Measurements from ENCODE around the gene TAOK1. TPM values are rescaled to one million over a fixed set of nuclear protein-coding genes. Genes with fewer than 3 reads are reported as not detected.

TAOK1 gene
- total and polyA plus RNA-seq, 9 donors, result 15.6 to 36.2 (median 32.9) TPM

DNA sequence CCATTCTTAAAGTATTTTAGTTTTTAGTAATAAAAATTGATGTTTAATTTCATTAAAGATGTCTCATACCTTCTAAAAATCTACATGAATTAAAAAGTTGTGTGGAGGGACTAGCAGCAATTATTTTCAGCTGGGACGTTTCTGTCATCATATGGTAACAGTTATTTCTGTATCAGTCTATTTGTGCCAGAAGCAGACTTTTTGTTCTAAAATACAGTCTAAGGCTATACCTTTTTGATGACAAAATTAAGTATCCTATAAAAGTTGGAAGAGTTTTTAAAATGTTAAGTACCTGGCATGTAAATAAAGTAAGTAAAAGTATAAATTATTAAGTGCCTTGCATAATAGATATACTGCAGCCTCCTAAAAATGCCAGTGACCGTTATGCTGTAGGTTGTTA is 5.9 kb downstream of the TAOK1 start:
- peaks cover 4% of the 10 kb centered on the region for H3K4me1 ChIP-seq (ENCODE audit: control insufficient read depth, insufficient read depth, low read length)

DNA sequence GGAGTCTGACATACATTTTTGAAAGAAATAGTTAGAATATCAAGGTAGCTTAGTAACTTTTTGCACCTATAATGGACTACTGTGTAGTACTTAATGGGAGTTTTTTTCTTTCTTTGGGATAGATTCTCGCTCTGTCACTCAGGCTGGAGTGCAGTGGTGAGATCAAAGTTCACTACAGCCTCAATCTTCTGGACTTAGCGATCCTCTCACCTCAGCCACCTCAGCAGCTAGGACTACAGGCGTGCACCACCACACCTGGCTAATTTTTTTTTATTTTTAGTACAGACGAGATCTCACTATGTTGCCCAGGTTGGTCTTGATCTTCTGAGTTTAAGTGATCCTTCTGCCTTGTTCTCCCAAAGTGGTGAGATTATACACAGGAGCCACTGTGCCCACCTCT is 9.5 kb downstream of the TAOK1 start:
- WGBS (ENCODE audit: insufficient coverage), result no CpG with 5 or more reads among the region's 4 CpGs

More for the DNA sequence above, 5.9 kb downstream of the TAOK1 start:
- no peak overlapping the region for H3K4me3 ChIP-seq (ENCODE audit: low read length)
- WGBS (ENCODE audit: insufficient coverage), result no CpG with 5 or more reads among the region's 2 CpGs
- no peaks in the 10 kb centered on the region for H3K27me3 ChIP-seq (ENCODE audit: control insufficient read depth, insufficient read depth, low read length)
- no peak for DNase-seq
- peaks cover 12% of the 10 kb centered on the region for H3K36me3 ChIP-seq (ENCODE audit: control insufficient read depth, insufficient read depth, low read length)
- no peaks in the 10 kb centered on the region for H3K9me3 ChIP-seq (replicated peaks; ENCODE audit: control insufficient read depth, low read depth, low read length)
- H3K27ac ChIP-seq (ENCODE audit: low read length), result no peak overlapping the region

DNA sequence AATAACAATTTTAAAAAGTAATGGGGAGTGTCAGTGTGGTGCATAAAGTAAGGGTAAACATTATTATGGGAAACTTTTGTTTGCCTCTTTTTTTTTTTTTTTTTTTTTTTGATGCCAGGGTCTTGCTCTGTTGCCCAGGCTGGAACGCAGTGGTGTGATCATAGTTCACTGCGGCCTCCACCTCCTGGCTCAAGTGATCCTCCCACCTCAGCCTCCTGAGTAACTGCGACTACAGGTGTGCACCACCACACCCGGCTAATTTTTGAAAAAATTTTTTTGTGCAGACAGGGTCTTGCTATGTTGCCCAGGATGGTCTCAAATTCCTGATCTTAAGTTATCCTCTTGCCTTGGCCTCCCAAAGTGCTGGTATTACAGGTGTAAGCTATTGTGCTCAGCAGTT is 10.7 kb downstream of the TAOK1 start:
- no peaks in the 10 kb centered on the region for H3K27me3 ChIP-seq (ENCODE audit: control insufficient read depth, insufficient read depth, low read length)
- H3K4me3 ChIP-seq (ENCODE audit: low read length), result no peak overlapping the region
- peaks cover 18% of the 10 kb centered on the region for H3K36me3 ChIP-seq (ENCODE audit: control insufficient read depth, insufficient read depth, low read length)
- no peaks in the 10 kb centered on the region for H3K4me1 ChIP-seq (ENCODE audit: control insufficient read depth, insufficient read depth, low read length)
- no peaks in the 10 kb centered on the region for H3K9me3 ChIP-seq (replicated peaks; ENCODE audit: control insufficient read depth, low read depth, low read length)
- 100% methylated on average over 4 of the region's 4 CpGs for WGBS (ENCODE audit: insufficient coverage)
- H3K27ac ChIP-seq (ENCODE audit: low read length), result no peak overlapping the region
- no peak for DNase-seq

More for the DNA sequence above, 9.5 kb downstream of the TAOK1 start:
- Histone ChIP-seq H3K36me3 (ENCODE audit: control insufficient read depth, insufficient read depth, low read length) (peaks cover 18% of the 10 kb centered on the region), H3K4me1 (ENCODE audit: control insufficient read depth, insufficient read depth, low read length) (no peaks in the 10 kb centered on the region), H3K27ac (ENCODE audit: low read length) (no peak overlapping the region), H3K4me3 (ENCODE audit: low read length) (no peak overlapping the region), H3K27me3 (ENCODE audit: control insufficient read depth, insufficient read depth, low read length) (no peaks in the 10 kb centered on the region), H3K9me3 (replicated peaks; ENCODE audit: control insufficient read depth, low read depth, low read length) (no peaks in the 10 kb centered on the region)
- no peak for DNase-seq

DNA sequence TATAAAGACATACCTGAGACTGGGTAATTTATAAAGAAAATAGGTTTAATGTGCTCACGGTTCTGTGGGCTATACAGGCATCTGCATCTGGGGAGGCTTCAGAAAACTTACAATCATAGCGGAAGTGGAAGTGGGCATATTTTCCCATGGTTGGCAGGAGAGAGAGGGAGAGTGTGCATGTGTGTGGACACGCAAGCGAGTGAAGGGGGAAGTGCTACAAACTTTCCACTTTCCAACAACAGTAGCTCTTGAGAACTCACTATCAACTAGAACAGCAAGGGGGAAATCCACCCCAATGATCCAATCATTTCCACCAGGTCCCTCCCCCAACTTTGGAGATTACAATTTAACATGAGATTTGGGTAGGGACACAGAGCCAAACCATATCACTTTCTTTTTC is 11.1 kb downstream of the TAOK1 start:
- Histone ChIP-seq H3K4me3 (ENCODE audit: low read length) (no peak overlapping the region), H3K36me3 (ENCODE audit: control insufficient read depth, insufficient read depth, low read length) (peaks cover 18% of the 10 kb centered on the region), H3K27ac (ENCODE audit: low read length) (no peak overlapping the region), H3K27me3 (ENCODE audit: control insufficient read depth, insufficient read depth, low read length) (no peaks in the 10 kb centered on the region), H3K4me1 (ENCODE audit: control insufficient read depth, insufficient read depth, low read length) (no peaks in the 10 kb centered on the region), H3K9me3 (replicated peaks; ENCODE audit: control insufficient read depth, low read depth, low read length) (no peaks in the 10 kb centered on the region)
- peak; percentile 37 for DNase-seq
- WGBS (ENCODE audit: insufficient coverage), result 100% methylated on average over 2 of the region's 4 CpGs

DNA sequence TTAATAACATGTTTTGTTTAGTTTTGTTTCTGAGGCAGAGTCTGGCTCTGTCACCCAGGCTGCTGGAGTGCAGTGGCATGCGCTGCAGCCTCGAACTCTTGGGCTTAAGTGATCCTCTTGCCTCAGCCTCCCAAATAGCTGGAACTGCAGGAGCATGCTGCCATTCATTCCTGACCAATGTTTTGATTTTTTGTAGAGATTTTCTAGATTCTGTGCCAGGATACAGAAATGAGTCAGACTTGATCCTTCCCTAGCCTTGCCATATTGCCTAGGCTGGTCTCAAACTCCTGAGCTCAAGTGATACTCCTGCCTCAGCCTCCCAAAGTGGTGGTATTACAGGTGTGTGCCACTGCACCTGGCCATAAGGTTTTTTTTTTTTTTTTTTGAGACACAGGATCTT is 17.7 kb downstream of the TAOK1 start:
- Histone ChIP-seq H3K27me3 (ENCODE audit: control insufficient read depth, insufficient read depth, low read length) (no peaks in the 10 kb centered on the region), H3K9me3 (replicated peaks; ENCODE audit: control insufficient read depth, low read depth, low read length) (no peaks in the 10 kb centered on the region), H3K36me3 (ENCODE audit: control insufficient read depth, insufficient read depth, low read length) (peaks cover 16% of the 10 kb centered on the region), H3K4me3 (ENCODE audit: low read length) (no peak overlapping the region), H3K27ac (ENCODE audit: low read length) (no peak overlapping the region), H3K4me1 (ENCODE audit: control insufficient read depth, insufficient read depth, low read length) (no peaks in the 10 kb centered on the region)
- WGBS (ENCODE audit: insufficient coverage), result 100% methylated on average over 2 of the region's 2 CpGs
- DNase-seq, result no peak

DNA sequence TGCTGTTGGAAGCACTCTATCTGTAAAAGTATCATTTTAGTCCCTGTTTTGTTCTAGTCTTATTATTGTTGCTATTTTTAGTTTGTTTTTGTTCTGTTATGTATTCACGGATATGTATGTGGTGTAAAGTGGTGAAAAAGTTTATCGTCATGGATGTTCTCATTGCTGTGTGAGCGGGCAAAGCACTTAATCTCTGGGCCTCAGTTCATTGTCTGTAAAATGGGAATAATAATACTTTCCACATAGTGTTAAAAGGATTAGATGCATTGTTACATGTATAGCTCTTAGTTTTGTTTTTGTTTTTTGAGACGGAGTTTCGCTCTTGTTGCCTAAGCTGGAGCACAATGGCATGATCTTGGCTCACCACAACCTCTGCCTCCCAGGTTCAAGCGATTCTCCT is 19.8 kb downstream of the TAOK1 start:
- DNase-seq, result no peak
- Histone ChIP-seq H3K27ac (ENCODE audit: low read length) (no peak overlapping the region), H3K4me3 (ENCODE audit: low read length) (no peak overlapping the region), H3K36me3 (ENCODE audit: control insufficient read depth, insufficient read depth, low read length) (peaks cover 10% of the 10 kb centered on the region), H3K4me1 (ENCODE audit: control insufficient read depth, insufficient read depth, low read length) (no peaks in the 10 kb centered on the region), H3K27me3 (ENCODE audit: control insufficient read depth, insufficient read depth, low read length) (no peaks in the 10 kb centered on the region), H3K9me3 (replicated peaks; ENCODE audit: control insufficient read depth, low read depth, low read length) (no peaks in the 10 kb centered on the region)
- 100% methylated on average over 2 of the region's 6 CpGs for WGBS (ENCODE audit: insufficient coverage)

DNA sequence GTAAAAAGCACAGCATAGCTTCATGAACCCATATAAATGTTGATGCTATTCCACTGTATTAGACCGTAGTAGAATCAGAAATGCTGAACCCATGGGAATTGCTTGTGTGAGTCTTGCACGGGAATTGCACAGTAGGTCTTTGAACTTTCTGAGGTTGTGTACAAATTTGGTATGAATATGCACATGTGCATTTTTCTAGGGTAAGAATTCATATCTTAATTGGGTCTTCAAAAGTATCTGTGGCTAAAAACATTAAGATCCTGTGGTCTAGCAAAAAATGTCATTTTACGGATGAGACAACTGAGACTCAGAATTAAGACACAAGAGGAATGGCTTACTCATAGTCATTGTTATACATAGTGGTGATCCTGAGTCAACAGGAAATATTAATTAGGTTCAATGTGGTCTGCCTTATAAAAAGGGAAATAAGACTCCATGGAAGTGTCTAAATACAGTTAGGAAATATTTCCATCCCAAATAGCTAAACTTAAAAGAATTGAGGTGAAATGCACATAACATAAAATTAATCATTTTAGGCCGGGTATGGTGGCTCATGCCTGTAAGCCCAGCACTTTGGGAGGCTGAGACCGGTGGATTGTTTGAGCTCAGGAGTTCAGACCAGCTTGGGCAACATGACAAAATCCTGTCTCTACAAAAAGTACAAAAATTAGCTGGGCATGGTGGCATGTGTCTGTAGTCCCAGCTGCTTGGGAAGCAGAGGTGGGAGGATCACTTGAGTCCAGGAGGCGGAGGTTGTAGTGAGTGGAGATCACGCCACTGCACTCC is 22.8 kb downstream of the TAOK1 start:
- DNase-seq, result no peak
- no peak overlapping the region for H3K4me3 ChIP-seq (ENCODE audit: low read length)
- no peaks in the 10 kb centered on the region for H3K9me3 ChIP-seq (replicated peaks; ENCODE audit: control insufficient read depth, low read depth, low read length)
- peaks cover 7% of the 10 kb centered on the region for H3K36me3 ChIP-seq (ENCODE audit: control insufficient read depth, insufficient read depth, low read length)
- H3K27me3 ChIP-seq (ENCODE audit: control insufficient read depth, insufficient read depth, low read length), result no peaks in the 10 kb centered on the region
- no peak overlapping the region for H3K27ac ChIP-seq (ENCODE audit: low read length)
- no CpG with 5 or more reads among the region's 7 CpGs for WGBS (ENCODE audit: insufficient coverage)
- H3K4me1 ChIP-seq (ENCODE audit: control insufficient read depth, insufficient read depth, low read length), result no peaks in the 10 kb centered on the region

DNA sequence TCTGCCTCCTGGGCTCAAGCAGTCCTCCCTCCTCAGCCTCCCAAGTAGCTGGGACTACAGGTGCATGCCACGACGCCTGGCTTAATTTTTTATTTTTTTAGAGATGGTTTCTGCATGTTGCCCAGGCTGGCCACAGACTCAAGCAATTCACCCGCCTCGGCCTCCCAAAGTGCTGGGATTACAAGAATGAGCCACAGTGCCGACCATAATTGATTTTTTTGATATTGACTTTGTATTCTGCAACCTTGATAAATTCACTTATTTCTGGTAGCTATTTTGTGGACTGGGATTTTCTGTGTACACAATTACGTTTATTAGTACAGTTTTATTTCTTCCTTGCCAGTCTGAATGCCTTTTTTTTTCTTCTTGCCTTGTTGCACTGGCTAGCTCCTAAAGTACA is 30.0 kb downstream of the TAOK1 start:
- Histone ChIP-seq H3K36me3 (ENCODE audit: control insufficient read depth, insufficient read depth, low read length) (peaks cover 3% of the 10 kb centered on the region), H3K4me1 (ENCODE audit: control insufficient read depth, insufficient read depth, low read length) (no peaks in the 10 kb centered on the region), H3K27me3 (ENCODE audit: control insufficient read depth, insufficient read depth, low read length) (no peaks in the 10 kb centered on the region), H3K27ac (ENCODE audit: low read length) (no peak overlapping the region), H3K4me3 (ENCODE audit: low read length) (no peak overlapping the region), H3K9me3 (replicated peaks; ENCODE audit: control insufficient read depth, low read depth, low read length) (no peaks in the 10 kb centered on the region)
- WGBS (ENCODE audit: insufficient coverage), result no CpG with 5 or more reads among the region's 6 CpGs
- no peak for DNase-seq

DNA sequence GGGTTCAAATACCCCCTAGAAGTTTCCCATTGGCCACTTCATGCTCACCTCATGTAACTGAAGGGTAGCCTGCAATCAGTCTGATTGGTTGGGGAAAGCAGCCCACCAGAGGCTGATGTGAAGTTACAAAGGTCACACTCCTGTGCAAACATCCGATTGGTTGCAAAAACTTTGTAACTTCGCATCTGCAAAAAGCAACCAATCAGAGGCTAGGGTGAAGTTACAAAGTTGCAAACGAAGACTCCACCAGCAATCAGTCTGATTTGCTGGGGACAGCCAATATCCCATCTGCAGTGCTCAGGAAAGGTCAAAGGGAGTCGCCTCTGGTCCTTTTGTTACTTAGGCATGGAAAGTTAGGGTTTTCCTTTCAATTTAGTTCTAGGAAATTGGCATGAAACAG is 40.1 kb downstream of the TAOK1 start:
- H3K27me3 ChIP-seq (ENCODE audit: control insufficient read depth, insufficient read depth, low read length), result no peaks in the 10 kb centered on the region
- 91% methylated on average over 3 of the region's 4 CpGs for WGBS (ENCODE audit: insufficient coverage)
- no peak overlapping the region for H3K27ac ChIP-seq (ENCODE audit: low read length)
- H3K9me3 ChIP-seq (replicated peaks; ENCODE audit: control insufficient read depth, low read depth, low read length), result no peaks in the 10 kb centered on the region
- H3K4me3 ChIP-seq (ENCODE audit: low read length), result no peak overlapping the region
- H3K4me1 ChIP-seq (ENCODE audit: control insufficient read depth, insufficient read depth, low read length), result peaks cover 15% of the 10 kb centered on the region
- DNase-seq, result no peak
- no peaks in the 10 kb centered on the region for H3K36me3 ChIP-seq (ENCODE audit: control insufficient read depth, insufficient read depth, low read length)

DNA sequence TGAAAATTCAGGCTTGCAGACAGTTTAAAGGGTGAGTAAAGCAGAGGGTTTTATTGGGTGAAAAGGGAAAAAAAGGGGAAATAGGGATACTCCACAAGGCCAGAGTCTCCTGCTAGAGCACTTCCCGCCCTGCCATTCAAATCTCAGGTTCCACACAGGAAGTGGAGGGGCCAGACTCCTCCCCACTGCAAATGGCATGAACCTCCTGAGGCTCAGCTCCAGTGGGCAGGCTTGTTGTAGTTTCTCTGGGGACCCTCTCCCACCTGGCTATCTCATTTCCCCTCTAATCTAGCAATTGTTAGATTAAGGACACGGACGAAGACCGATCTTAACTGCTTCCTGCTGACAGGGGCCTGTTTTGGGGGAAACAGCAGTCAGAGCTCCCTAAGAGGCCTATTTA is 43.4 kb downstream of the TAOK1 start:
- DNase-seq, result peak; percentile 35
- Histone ChIP-seq H3K4me3 (ENCODE audit: low read length) (no peak overlapping the region), H3K9me3 (replicated peaks; ENCODE audit: control insufficient read depth, low read depth, low read length) (no peaks in the 10 kb centered on the region), H3K27me3 (ENCODE audit: control insufficient read depth, insufficient read depth, low read length) (no peaks in the 10 kb centered on the region), H3K4me1 (ENCODE audit: control insufficient read depth, insufficient read depth, low read length) (peaks cover 15% of the 10 kb centered on the region), H3K36me3 (ENCODE audit: control insufficient read depth, insufficient read depth, low read length) (no peaks in the 10 kb centered on the region), H3K27ac (ENCODE audit: low read length) (no peak overlapping the region)
- WGBS (ENCODE audit: insufficient coverage), result 45% methylated on average over 2 of the region's 4 CpGs

DNA sequence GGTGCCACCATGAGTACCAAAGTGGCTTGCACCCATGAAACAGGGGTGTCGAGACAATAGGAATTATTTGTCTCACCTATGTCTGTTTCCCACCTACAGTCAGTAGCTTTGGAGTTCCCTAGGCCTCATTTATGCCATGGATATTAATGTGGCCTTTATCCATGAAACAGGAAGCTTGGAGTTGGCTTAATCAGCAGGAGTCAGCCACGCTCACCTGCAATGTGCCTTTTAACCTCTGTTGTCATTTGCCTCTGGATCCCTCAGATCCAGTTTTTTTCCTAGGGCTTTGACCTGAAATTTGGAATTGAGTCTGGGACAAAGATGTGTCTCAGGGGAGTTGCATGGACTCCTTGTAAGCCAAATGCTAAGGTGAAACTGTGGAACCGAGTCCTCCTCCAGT is 44.4 kb downstream of the TAOK1 start:
- peaks cover 15% of the 10 kb centered on the region for H3K4me1 ChIP-seq (ENCODE audit: control insufficient read depth, insufficient read depth, low read length)
- H3K27me3 ChIP-seq (ENCODE audit: control insufficient read depth, insufficient read depth, low read length), result no peaks in the 10 kb centered on the region
- no peak overlapping the region for H3K27ac ChIP-seq (ENCODE audit: low read length)
- WGBS (ENCODE audit: insufficient coverage), result 100% methylated on average over 2 of the region's 3 CpGs
- H3K9me3 ChIP-seq (replicated peaks; ENCODE audit: control insufficient read depth, low read depth, low read length), result no peaks in the 10 kb centered on the region
- H3K36me3 ChIP-seq (ENCODE audit: control insufficient read depth, insufficient read depth, low read length), result no peaks in the 10 kb centered on the region
- H3K4me3 ChIP-seq (ENCODE audit: low read length), result no peak overlapping the region
- DNase-seq, result no peak
